ENCODE results near the gene SEPTIN8.
A peak's percentile ranks its signal among the peaks of the same experiment; 100 is the strongest.

Gene SEPTIN8

GRCh38 chr5:132762246-132763000, 14.6 kb downstream of the SEPTIN8 start:
- TF ChIP-seq, protein P1, sequence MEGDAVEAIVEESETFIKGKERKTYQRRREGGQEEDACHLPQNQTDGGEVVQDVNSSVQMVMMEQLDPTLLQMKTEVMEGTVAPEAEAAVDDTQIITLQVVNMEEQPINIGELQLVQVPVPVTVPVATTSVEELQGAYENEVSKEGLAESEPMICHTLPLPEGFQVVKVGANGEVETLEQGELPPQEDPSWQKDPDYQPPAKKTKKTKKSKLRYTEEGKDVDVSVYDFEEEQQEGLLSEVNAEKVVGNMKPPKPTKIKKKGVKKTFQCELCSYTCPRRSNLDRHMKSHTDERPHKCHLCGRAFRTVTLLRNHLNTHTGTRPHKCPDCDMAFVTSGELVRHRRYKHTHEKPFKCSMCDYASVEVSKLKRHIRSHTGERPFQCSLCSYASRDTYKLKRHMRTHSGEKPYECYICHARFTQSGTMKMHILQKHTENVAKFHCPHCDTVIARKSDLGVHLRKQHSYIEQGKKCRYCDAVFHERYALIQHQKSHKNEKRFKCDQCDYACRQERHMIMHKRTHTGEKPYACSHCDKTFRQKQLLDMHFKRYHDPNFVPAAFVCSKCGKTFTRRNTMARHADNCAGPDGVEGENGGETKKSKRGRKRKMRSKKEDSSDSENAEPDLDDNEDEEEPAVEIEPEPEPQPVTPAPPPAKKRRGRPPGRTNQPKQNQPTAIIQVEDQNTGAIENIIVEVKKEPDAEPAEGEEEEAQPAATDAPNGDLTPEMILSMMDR (conservative IDR thresholded peaks at IDR 0.05), result no peak
- H3K27ac ChIP-seq, result no peak overlapping the region

DNA sequence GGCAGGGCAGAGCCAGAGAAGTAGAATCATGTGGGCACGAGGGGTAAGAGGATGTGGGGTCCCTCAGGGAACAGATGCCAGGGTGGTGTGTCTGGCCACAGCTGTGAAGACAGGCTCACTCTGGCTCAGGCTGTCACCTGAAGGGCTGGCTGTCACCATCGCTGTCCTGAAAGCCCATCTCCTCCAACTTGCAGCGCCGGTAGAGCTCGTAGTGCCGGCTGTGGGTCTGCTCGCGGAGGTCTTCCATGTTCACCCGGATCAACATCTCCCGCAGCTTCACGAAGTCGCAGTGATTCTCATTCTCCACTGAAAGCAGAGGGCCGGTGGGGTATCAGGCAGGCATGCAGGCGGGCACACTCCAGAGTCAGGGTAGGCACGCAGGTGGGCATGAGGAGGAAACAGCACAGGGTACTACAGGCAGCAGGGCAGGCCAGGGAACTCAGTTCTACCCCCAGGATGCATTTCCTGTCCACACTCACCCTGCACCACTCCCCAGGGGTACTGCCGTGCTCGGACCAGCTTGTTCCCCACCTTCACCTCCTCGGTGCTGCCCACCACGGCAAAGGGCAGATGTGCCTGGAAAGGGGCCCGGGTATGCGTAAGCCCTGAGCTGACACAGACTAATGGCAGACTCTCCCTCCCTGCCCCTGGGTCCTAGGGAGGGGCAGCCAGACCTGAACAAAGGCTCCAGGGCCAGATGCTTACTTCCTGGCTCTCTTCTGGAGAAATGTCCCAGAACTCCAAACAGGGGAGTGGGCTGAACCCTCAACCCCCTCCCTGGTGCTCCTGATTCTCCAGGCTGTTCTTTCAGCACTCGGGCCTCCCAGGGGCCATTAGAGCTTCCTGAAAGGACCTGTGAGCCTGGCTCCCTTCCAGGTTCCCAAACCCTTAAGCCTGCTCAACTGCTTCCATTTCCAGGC, 15.5 kb downstream of the SEPTIN8 start:
- no peak overlapping the region for H3K27ac ChIP-seq
- TF ChIP-seq, protein P1 (conservative IDR thresholded peaks at IDR 0.05), result no peak

- TF ChIP-seq, protein P1 (conservative IDR thresholded peaks at IDR 0.05), result no peak
- H3K27ac ChIP-seq, result no peak overlapping the region
These were observed 16.3 kb downstream of the SEPTIN8 start for GRCh38 chr5:132760601-132761317.

GRCh38 chr5:132760049-132760420, 17.0 kb downstream of the SEPTIN8 start:
- H3K27ac ChIP-seq, result no peak overlapping the region
- TF ChIP-seq, protein P1 (conservative IDR thresholded peaks at IDR 0.05), result no peak

DNA sequence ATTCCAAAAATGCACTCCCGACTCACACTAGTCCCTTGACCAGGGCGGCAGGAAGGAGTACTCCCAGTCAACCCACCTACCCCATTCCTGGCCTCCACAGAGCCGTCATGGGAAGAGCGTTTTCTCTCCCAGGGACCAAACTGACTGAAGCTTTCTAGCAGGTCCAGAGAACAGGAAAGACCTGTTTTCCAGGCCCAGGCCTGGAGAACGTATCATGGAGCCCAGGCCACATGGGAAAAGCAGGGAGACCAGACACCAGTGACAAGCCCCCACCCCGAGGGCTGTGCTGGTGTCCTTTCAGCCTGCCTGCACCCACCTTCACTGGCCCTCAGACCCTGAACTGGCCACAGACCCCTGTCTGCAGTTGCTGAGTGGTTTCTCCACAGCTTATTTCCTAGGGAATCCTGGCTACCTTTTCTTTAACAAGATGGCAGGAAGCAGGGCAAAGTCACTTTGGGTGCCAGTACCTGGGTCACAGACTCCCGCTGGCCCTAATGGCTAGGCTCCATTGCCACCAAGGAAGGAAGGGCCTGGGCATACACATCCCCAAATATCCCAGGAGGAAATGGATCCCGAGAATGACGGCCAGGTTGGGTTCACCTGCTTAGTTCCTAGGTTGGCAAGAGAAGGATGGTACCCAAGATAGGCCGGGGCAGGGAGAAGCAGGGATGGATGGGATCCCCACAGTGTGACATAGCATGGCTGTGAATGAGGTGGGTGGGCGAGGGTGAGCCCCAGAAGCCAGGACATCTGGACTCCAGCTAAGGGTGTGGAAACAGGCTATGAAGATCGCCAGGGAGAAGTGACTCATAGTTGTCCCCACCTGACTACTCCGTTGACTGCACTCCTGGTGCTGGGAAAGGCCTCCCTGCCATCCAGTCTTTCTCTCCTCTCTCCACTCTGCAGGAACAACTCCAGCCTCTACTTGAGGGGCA, 17.7 kb downstream of the SEPTIN8 start:
- TF ChIP-seq, protein P1 (conservative IDR thresholded peaks at IDR 0.05), result no peak
- H3K27ac ChIP-seq, result peak overlapping the region; percentile 48; the same call in 1 of the 2 replicates

DNA sequence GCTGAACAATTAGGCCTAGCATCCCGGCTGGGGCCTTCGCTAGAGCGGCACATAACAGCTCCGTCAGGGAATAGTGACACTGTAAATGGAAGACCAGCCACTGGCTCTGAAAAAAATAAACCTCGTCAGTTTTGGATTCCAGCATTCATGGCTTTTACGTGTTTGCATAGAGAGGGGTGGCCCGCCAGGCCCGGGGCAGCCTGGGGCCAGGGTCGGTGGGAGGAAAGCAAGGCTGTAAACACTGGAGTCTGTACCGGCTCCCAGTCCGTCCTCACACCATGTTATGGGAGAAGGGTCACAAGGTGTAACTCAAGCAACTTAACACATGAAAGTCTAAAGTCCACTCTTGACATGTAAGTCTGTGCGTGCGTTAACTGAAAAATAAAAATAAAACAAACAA, 18.6 kb downstream of the SEPTIN8 start:
- TF ChIP-seq, protein P1 (conservative IDR thresholded peaks at IDR 0.05), result no peak
- no peak overlapping the region for H3K27ac ChIP-seq
